Cardiac ventricle fibroblast (primary cell): ENCODE data around the gene ENSA. TPM values are rescaled to one million over a fixed set of nuclear protein-coding genes. Genes with fewer than 3 reads are reported as not detected.

ENCODE experiments used
- total RNA-seq: library from RNA; depleted of rRNA; stranded (reverse); fragments of >200 nt; gene quantifications from 2 replicates; pipeline ENCODE4 v1.2.3, GENCODE V29; 2015

The ENSA gene, protein sequence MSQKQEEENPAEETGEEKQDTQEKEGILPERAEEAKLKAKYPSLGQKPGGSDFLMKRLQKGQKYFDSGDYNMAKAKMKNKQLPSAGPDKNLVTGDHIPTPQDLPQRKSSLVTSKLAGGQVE
- 82.1 and 165 TPM in 2 replicates for total RNA-seq

DNA sequence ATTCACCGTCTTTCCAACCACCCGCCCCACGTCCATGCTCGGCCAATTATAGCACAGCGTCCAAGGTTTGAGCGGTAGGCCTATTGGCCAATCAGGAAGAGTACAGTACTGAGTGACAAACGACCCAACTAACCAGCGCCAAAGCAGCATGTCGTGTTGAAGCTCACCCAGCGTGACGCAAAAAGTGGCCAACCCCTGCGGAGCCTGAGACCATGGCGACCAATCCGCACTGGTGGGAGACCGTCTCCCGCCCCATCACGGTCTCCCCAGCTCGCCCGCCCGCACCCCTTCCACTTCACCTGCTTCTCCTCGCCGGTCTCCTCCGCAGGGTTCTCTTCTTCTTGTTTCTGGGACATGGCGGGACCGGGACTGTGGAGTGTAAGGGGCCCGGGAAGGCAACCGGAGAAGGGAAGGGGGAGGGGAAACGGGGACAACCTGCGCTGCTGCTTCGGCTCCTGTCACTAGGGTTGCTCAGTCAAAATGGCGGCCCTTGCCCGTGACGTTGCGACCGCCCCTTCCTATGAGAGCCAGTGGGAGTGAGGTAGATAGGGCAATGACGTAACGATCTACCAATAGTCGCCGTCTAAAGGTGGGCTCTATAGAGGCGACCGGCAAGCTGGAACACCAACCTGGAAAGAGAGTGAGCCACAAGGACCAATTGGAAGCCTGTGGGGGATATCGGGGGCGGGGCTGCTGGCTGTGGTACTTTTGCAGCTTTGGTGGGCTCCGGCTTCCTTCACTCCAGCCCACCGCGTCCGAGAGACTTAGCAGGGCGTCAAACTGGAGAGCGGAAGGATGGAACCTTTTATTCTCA lies at the start of gene ENSA:
ENSA (minus strand) TSS at position 498 of the 814 bp plus-strand sequence; CDS start at position 356, 142 bp downstream.

DNA sequence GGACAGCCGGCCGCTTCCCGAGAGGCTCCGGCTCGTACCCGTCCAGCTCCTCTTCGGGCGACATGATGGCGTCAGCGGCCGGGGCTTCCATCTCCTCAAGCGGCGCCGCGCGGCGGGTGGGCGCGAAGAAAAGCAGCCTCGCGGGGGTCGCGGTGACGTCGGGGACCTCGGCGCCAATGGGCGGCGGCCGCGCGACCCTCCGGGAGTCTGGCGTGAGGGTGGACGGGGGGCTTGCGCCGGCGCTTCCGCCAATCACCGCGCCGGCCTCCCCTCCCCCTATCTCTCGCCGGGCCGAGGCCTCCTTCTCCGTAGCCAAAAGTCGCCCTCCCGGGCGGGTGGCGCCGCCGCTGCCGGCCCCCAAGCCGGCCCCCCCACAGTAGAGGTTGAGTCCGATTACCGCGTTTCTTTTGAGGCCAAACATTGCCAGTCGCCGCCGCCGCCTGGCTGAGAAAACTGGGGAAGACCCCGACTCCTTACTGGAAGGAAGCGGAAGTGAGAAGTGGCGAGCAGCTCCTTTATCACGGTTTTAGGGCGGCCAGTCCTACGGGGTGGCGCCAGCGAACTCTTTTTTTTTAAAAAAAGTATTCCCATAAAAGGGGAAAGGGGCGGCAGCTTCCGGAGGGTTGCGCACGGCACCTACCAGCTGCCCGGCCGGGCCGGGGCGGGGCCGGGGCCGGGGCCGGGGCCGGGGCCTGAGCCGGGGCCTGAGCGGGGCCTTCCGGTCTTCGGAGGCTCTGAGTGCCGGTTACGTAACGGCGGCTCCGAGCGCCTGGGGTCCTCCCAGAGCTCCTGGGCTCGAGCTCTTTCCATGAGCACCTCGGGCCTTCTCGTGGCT lies 50.1 kb downstream of the ENSA start, which contains the start of gene MCL1:
MCL1 (minus strand) TSS at position 501 of the 835 bp plus-strand sequence; CDS start at position 421, 80 bp downstream.

Other genes starting within 250 kb of the ENSA start
- 10.5 and 12.0 TPM in 2 replicates for gene TARS2, start 142.2 kb downstream of the ENSA start, total RNA-seq
- 38.7 and 48.1 TPM in 2 replicates for gene ECM1, start 121.5 kb downstream of the ENSA start, total RNA-seq
- not detected in 2 replicates for gene FALEC, start 113.9 kb downstream of the ENSA start, total RNA-seq
- gene ADAMTSL4, start 80.2 kb downstream of the ENSA start, total RNA-seq, result 23.4 and 24.7 TPM in 2 replicates
- gene MCL1, start 50.0 kb downstream of the ENSA start, total RNA-seq, result 215 and 239 TPM in 2 replicates
- 20.0 and 24.5 TPM in 2 replicates for gene GOLPH3L, start 67.5 kb upstream of the ENSA start, total RNA-seq
- gene HORMAD1, start 91.3 kb upstream of the ENSA start, total RNA-seq, result not detected in 2 replicates
- gene CTSS, start 136.2 kb upstream of the ENSA start, total RNA-seq, result 2.8 and 3.3 TPM in 2 replicates
- gene CTSK, start 178.6 kb upstream of the ENSA start, total RNA-seq, result 87.5 and 106 TPM in 2 replicates
- 33.0 and 39.6 TPM in 2 replicates for gene ARNT, start 247.0 kb upstream of the ENSA start, total RNA-seq